Skin epidermis (tissue), 12 donors: Measurements from ENCODE around the gene TLCD1.

Experiments used
- H3K27ac ChIP-seq, 21 experiments: fragments of 200-600 bp; sonication (generic) in 11 of 21; one replicate each; pipeline ENCODE4 v1.5.0; 2020; ENCODE audit warnings: mild to moderate bottlenecking in 3 of 21, inconsistent platforms in 2 of 21, moderate library complexity in 2 of 21
- H3K4me3 ChIP-seq, 7 experiments: fragments of 200-600 bp; sonication (generic) in 2 of 7; one replicate each; pipeline ENCODE4 v1.5.0; 2020; ENCODE audit warnings: inconsistent platforms in 2 of 7, mild to moderate bottlenecking in 2 of 7, moderate library complexity in 1 of 7

Gene TLCD1

DNA sequence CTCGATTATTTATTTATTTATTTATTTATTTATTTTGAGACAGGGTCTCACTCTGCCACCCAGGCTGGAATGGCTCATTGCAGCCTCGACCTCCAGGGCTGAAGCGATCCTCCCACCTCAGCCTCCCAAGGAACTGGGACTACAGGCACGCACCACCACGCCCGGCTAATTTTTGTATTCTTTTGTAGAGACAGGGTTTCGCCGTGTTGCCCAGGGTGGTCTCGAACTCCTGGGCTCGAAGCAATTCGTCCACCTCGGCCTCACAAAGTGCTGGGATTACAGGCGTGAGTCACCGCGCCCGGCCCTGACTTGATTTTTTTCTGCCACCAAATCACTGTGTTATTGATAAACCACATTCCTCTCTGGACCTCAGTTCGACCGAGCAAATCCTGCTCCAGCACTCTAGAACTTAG lies 7.0 kb downstream of the TLCD1 start:
- Histone ChIP-seq H3K27ac (peak overlapping the region in 20 of 21 experiments; percentile 23 to 96 (median 89)), H3K4me3 (peak overlapping the region; percentile 62 to 83 (median 68))

DNA sequence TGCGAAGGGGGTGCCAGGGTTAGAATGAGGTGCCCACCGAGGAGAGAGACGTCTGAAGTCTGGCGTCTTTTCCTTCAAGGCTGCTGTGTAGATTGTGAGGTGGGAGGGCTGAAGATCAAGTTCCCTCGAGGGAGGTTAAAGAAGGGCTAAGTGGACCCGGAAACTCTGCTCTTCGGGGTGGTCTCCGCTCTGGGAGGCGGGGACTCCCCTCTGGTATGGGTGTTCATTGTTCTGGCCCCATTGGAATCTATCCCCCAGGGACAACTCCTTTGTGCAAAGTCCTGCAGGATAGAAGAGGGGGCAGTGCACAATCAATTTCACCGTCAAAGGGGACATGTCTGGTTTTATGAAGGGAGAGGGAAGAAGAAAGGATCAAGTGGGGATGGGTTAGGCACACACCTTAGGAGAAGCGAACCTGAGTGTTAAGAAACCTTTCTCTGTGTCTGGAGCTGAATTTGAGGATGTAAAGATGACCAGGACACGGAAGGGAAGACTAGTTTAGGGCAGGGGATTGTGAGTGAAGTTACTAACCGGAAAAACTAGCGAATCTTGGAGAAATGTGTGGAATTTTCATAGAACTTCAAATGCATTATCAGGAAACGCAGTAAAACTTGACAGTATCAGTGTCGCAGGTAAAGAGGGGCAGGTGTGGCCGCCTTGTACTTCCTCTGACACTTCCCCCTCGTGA lies 7.6 kb downstream of the TLCD1 start:
- H3K4me3 ChIP-seq, result peak overlapping the region; percentile 37 to 83 (median 57)
- peak overlapping the region in 20 of 21 experiments; percentile 40 to 96 (median 89) for H3K27ac ChIP-seq

DNA sequence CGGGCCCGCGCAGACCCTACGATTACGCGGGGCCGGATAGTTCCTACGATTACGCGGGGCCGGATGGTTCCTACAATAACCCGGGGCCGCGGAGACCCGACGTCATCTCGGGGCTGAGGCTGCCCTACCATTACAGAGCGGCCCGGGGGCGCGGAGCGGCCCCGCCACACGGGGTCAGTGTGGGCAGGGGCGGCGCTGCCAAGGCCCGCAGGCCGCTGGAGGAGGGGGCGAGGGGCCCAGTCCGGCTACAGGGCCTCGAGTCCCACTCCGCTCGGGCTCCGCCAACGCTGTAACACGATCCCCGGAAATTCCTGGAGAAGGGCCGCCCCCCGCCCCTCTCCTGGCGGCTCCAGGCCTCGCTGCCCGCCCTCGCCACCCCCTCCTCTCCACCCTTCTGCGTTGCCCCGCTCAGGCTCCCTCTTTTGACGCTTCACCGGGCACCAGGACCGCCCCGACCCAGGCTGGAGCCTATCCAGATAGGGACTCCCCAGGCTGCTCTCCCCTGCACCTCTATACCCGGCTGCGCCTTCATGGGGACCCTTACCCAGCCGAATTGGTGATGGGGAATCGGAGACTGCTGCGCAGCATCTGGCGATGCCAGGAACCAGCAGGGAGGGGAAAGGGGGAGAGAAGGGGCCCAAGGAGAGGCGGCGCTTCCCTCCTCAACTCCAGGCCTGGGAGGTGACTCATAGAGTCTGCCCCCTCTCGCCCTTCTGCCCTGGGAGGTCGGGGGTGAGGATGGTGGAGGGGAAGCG lies 8.3 kb downstream of the TLCD1 start, which contains the start of gene RAB34:
Gene RAB34 (minus strand): TSS at position 291 of the 755 bp plus-strand sequence. CDS start 602 bp downstream, outside the sequence.
- peak within 1 kb of the TSS; percentile 40 to 96 (median 88) for H3K27ac ChIP-seq
- peak within 1 kb of the TSS; percentile 37 to 83 (median 57) for H3K4me3 ChIP-seq

DNA sequence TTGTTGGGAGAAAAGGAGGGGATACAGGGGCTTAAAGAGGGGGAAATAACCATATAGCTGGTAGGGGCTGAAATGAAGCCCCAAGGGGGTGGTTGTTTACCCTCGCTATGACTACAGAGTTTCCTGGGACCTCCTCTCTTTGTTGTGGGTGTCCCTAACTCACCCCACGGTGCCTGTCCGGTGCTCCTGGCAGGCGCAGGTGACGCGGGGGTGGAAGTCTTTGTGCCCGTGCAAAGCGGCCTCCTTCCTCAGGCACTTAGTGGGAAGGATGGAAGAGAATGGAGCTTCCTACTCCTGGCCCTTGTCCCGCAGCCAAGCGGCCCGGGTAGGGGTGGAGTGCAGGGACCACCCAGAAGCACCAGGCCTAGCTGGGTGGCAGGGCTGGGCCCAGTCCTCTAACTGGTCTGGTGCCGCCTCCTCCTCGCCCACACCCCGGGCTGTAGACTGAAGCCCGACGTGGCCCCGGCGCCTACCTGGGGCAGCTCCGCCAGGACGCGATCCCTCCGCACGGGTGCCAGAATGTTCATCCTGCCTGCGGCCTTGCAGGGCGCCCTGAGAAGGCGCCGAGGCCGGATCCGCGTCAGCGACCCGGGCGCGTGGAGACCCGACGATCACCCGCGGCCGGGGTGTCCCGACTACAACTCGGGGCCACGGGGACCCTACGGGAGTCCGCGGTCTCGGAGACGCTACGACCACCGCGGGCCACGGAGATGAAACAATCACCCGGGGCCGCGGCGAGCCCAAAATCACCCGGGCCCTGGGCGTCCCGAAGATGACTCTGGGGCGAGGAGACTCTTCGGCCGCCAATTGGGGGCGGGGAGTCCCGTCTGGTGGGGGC lies 9.1 kb downstream of the TLCD1 start:
- H3K27ac ChIP-seq, result peak overlapping the region; percentile 40 to 96 (median 88)
- peak overlapping the region; percentile 37 to 78 (median 57) for H3K4me3 ChIP-seq

DNA sequence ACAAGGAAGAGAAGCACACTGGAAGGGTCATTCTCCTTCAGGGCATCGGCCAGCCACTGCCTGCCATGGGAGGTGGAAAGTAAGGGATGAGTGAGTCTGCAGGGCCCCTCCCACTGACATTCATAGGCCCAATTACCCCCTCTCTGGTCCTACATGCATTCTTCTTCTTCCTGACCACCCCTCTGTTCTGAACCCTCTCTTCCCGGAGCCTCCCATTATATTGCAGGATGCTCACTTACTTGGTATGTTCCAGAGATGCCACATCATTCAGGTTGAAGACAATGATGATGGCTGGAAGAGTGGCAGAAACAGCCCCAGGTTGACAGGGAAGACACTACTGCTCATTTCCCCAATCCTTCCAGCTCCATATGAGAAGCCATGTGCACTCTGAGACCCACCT lies 10.8 kb downstream of the TLCD1 start:
- H3K4me3 ChIP-seq, result no peak overlapping the region

DNA sequence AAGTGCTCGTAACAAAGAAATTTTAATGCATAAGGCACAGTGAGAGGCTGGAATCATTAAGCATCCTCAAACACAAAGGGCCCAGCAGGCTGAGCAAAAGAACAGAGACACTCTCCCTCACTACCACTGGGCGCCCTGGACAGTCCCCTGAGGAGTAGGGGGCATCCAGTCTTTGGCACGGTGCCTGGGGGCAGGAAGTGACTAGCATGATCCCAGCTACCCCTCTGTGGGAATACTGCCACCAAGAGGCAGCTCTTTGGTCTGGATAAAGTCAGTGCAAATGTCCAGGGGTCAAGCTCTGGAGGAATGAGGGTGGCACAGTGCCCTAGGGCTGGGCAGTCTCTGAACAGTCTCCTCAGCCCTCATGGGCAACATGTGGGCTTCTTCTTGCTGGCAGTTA lies 11.8 kb downstream of the TLCD1 start:
- no peak overlapping the region for H3K4me3 ChIP-seq

More for the DNA sequence above, 10.8 kb downstream of the TLCD1 start:
- H3K27ac ChIP-seq, result no peak overlapping the region

DNA sequence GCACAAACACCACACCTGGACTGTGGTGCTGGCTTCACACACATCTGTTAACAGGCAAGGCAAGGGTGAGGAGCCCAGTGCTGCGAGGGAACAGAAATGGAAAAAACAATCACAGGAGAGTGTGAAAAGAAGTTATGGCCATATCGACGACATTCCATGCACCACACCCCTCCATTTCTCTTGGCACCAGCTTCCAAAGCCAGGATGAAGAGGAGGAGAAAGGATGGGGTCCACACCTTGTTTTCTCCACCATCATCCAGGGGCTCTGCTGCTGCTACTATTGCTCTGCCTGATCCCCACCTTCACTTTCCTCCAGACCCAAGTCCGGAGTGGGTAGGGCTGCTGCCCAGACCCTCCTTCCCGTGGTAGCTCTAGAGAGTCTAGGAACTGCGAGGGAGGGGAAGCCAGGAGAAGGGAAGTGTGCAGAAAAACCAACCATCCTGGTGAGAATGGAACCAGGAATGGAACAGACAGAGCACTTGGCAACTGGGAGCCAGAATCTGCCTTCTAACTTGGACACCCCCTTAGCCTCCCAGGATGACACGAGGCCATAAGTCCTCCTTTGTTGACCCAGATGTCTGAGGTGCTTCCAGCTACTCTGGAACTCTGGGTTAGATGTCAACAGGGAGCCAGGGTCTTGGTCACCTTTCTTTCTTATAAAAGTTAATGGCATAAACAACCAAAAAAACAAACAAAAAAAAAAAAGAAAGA lies 13.2 kb downstream of the TLCD1 start:
- Histone ChIP-seq H3K27ac (peak overlapping the region in 4 of 21 experiments; percentile 83 to 93 (median 88)), H3K4me3 (no peak overlapping the region)

More for the DNA sequence above, 11.8 kb downstream of the TLCD1 start:
- no peak overlapping the region for H3K27ac ChIP-seq

DNA sequence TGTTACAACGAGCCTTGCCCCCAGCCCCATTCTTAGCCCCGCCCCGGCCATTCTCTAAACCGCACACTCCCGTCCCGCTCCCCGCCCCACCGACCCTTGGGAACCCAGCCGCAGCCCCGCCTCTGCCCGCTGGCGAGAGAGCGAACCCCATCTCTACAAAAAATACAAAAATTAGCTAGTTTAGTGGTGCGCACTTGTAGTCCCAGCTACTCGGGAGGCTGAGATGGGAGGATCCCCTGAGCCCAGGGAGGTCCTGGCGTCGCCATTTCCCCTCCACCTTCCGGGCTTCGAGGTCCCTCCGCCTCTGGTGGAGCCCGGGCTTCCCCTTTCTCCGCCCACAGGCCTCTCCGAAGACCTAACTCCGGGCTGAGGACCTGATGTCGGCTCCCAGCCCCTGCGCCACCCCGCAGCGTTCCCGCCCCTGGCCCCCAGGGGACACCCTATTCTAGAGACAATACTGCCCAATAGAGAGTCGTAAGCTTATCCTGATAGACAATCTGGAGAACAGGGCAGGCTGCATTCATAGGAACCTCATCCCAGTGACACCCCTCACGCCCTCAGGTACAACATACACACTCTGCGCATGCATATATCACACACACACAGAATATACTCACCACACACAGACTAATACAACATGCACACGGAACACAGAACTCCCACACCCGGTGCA lies 13.9 kb downstream of the TLCD1 start:
- peak overlapping the region in 20 of 21 experiments; percentile 66 to 93 (median 86) for H3K27ac ChIP-seq
- H3K4me3 ChIP-seq, result peak overlapping the region; percentile 52 to 81 (median 70)

DNA sequence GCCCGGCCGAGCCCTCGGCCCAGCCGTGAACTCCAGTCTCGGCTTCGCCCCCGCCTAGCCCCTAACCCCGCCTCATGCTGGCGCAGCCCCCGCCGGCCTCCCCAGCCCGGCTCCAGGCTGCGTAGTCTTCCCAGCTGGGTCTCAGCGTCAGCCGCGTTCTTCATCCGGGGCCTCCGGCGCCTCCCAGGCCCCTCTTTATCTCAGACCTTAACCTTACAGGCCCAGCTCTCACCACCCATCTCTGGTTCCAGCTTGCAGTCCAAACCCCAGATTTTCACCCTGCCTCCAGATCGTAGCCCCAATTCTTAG lies 14.4 kb downstream of the TLCD1 start, which contains the start of gene PROCA1:
Gene PROCA1 (minus strand): TSS at position 166 of the 309 bp plus-strand sequence. CDS start 228 bp downstream, outside the sequence.
- peak within 1 kb of the TSS; percentile 52 to 81 (median 70) for H3K4me3 ChIP-seq
- peak within 1 kb of the TSS in 20 of 21 experiments; percentile 66 to 93 (median 86) for H3K27ac ChIP-seq

DNA sequence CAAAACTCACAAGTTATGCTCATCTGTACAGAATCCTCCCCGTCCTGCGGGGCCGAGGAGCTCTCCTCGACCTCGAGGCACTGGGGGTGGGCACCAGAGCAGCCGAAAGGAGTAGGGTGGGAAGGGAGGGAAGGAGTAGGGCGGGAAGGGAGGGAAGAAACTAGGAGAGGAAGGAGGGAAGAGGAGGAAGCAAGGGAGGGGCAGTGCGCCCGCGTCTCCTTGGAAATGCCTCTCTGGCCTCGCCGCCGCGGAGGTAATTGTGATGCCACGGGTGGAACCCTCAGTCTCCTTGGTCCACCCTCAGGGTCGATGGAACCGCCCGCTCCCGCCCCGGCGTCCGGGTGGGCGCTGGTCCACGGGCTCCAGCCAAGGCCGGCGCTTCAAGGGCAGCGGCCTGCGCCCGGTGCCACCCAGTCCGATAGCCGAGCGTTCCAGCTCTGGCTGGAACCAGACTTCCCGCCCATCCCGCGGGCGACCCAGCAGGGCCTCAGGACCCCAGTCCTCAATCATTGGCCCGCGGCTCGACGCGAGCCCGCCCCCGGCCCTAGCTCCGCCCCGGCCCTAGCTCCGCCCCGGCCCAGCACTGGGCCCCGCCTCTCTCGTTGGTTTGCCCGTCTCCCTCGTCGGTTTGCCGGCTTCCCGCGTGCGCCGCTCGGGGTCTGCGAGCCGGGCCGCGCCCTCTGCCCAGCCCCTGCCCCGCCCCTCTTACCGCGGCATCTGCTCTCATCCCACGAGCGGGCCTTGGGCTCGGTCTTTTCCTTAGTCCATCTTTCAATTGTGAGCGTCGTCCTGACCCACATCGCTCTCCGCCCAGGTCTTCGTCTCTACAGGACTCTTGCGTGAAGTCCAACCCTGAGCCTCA lies 14.9 kb downstream of the TLCD1 start:
- Histone ChIP-seq H3K4me3 (peak overlapping the region; percentile 52 to 81 (median 70)), H3K27ac (peak overlapping the region in 20 of 21 experiments; percentile 66 to 93 (median 86))

DNA sequence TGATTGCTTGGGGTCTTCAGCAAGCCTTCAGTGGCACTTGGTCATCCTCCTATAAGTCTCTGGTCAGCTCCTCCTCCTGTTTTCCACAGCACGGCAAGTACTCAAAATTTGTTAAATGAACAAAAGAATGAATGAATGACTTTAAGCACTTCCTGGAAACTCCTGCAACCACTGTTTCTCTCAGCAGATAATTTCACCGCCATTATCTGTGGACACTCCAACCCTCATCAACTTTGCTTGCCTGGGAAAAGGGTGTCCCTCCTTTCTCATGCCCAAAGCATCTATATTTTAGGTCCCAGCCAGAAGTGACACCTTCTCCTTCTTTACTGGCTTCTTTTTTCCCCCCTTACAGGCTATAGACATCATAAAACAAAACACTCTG lies 18.7 kb downstream of the TLCD1 start:
- no peak overlapping the region for H3K27ac ChIP-seq
- no peak overlapping the region for H3K4me3 ChIP-seq

DNA sequence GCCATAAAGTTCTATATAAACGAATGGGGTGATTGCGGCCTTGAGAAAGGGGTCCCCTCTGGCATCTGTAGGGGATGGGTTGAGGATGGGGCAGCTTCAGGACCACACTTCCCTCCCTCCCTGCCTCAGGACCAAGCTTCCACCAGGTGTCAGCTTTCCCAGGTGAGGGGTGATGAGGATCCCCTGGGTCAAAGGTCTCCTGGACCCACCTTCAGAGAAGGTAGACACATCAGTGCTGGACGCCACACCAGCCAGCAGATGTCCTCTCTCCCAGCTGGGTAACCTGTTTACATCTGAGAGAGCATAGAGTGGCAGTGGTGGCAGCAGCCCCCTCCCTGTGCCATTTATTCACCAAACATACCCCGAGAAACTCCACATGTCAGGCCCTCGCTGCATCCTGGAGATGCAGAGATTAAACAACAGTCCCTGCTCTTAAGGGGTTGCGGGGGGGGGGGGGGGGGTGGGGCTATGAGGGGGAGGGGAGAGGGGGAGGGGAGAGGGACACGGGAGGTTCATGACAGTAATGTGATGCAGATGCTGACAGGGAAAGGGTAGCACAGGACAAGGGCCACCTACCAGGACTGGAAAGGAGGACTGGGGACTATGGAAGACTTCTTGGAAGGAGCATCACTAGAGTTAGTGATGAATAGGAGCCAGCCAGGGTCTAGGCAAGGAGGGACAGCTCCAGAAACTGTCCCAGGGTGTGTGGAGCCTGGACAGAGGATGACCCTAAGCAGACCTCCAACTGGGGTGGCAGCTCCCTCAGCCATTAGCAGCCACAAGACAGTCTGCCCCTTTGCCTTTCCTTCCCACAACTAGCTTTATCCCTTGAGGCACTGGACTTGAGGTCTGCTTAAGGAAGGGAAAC lies 19.3 kb downstream of the TLCD1 start:
- Histone ChIP-seq H3K27ac (no peak overlapping the region), H3K4me3 (no peak overlapping the region)

DNA sequence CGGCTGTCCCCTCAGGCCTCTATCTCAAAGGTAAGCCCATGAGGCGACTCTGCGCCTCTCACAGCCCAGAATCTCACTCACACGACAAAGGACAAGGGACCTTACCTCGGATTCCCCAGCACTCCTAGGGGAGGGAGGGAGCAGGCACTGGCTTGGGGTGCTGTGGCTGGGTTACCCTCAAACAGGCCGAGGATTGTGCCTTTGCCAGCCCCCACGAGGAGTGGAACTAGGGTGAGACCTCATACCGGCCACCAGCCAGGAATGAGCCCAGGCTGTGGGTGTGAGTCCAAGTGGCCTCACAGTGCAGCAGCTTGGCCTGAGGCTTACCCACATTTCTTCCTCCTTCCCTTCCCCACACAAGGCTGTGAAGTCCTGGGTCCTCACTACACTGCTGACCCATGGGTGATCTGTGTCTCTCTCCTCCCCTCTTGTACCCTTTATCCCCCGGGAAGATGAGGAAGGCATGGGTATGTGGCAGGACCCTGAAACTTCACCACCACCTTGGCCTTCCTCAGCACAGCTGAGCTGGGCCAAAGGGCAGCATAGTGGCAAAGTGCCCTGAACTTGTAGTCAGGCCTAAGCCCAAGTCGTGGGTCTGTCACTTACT lies 20.2 kb downstream of the TLCD1 start:
- H3K4me3 ChIP-seq, result no peak overlapping the region
- peak overlapping the region in 1 of 21 experiments; percentile 7 for H3K27ac ChIP-seq

DNA sequence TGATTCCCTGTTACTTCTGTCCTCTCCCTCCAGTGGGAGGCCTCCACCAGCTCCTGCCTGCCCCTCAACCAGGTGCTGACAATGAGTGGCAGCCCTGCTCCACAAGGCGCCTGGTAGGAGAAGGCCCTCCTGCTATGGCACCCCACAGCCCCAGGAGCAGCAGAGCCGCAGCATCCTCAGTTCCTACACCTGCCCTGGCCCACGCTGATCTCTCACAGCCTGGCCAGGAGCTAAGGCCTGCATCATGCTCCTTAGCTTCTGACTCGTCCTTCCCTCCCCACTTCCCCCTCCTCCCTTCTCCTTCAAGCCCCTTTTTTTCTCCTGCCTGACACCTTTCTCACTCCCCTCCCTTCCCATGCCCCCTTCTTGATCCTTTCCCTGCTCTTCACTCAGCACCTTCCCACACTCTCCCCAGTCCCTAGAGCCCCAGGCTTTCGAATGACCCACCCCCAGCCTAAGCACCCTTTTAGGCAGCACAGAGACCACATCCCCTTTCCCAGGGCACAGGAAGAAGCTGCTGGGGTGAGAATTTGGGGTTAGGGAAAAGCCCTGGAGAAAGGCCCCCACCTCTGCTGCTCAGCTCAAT lies 20.9 kb downstream of the TLCD1 start:
- peak overlapping the region in 1 of 21 experiments; percentile 7 for H3K27ac ChIP-seq
- H3K4me3 ChIP-seq, result no peak overlapping the region

DNA sequence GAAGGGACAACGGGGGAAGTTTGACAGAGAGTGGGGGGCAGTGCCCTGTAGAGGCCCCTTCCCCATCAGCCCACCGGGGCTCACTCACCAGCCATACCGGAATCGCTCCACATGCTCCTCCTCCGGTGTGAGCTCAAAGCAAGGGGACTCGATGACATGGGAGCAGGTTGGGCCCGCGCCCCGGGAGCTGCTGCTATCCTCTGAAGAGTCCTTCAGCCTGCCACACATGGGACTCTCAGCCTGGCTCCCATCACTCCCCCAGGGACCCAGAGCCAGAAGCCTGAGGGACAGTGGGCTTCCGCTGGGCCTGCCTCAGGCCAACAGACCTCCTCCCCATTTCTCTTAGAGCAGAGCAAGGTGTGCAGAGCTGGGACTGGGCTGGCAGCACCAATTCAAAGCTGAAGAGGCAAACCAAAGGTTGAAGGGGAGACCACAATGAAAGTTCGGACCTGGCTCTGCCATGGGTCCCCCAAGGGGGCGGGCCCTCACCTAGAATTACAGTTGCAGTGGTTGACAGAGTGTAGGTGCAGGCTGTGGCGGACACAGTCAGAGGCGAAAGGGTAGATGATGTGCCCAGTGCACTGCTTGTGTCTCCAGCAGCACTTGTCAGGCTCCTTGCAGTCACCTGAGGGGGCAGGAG lies 21.7 kb downstream of the TLCD1 start:
- Histone ChIP-seq H3K27ac (no peak overlapping the region), H3K4me3 (no peak overlapping the region)
